Activated CD4-positive, CD25-positive, alpha-beta regulatory T cell treated with anti-CD3 and anti-CD28 coated beads, Interleukin-2, amount 50 U/mL, for 16 hours (primary cell): Measurements from ENCODE around the gene GATA2.

Source experiments
- DNase-seq: peaks from one replicate; pipeline ENCODE4 v3.0.0-alpha.2; 2020; ENCODE audit warnings: low read depth, low spot score

The GATA2 gene

GRCh38 chr3:128473737-128474136, 19.3 kb downstream of the GATA2 start:
- DNase-seq, result no peak

GRCh38 chr3:128473180-128473519, 19.9 kb downstream of the GATA2 start:
- DNase-seq, result no peak

- no peak for DNase-seq
Observed at GRCh38 chr3:128472449-128473179, 20.4 kb downstream of the GATA2 start.

- no peak for DNase-seq
Observed at GRCh38 chr3:128471720-128472119, 21.3 kb downstream of the GATA2 start.

- no peak for DNase-seq
Observed at GRCh38 chr3:128471110-128471509, 21.9 kb downstream of the GATA2 start.

- DNase-seq, result no peak
Observed at GRCh38 chr3:128470134-128470899, 22.7 kb downstream of the GATA2 start.

GRCh38 chr3:128469556-128469955, 23.4 kb downstream of the GATA2 start:
- DNase-seq, result no peak

- no peak for DNase-seq
Observed at GRCh38 chr3:128468791-128469527, 24.0 kb downstream of the GATA2 start.

GRCh38 chr3:128468285-128468790, 24.7 kb downstream of the GATA2 start:
- DNase-seq, result no peak

GRCh38 chr3:128466840-128467541, 26.0 kb downstream of the GATA2 start, which contains the start of gene DNAJB8:
TSS of gene DNAJB8 (minus strand) at chr3:128466890. CDS start at chr3:128463245, 3,645 bp downstream.
- no peak for DNase-seq

- no peak for DNase-seq
Observed at GRCh38 chr3:128464702-128465101, 28.3 kb downstream of the GATA2 start.

GRCh38 chr3:128464188-128464587, 28.8 kb downstream of the GATA2 start:
- no peak for DNase-seq

GRCh38 chr3:128463771-128464170, 29.2 kb downstream of the GATA2 start:
- DNase-seq, result no peak

GRCh38 chr3:128463354-128463753, 29.6 kb downstream of the GATA2 start:
- no peak for DNase-seq

- no peak for DNase-seq
Observed at GRCh38 chr3:128462931-128463330, 30.1 kb downstream of the GATA2 start.

- DNase-seq, result no peak
Observed at GRCh38 chr3:128462341-128462910, 30.6 kb downstream of the GATA2 start.

- no peak for DNase-seq
Observed at GRCh38 chr3:128461731-128462130, 31.3 kb downstream of the GATA2 start.

- no peak for DNase-seq
Observed at GRCh38 chr3:128459461-128459820, 33.6 kb downstream of the GATA2 start.

- no peak for DNase-seq
Observed at GRCh38 chr3:128458746-128459460, 34.1 kb downstream of the GATA2 start.

GRCh38 chr3:128457937-128458336, 35.1 kb downstream of the GATA2 start:
- DNase-seq, result no peak
